ENCODE results near the gene EID1.
"Not testable (repeated sequence)": the region's sequence is repeated elsewhere in the genome, so short reads cannot be mapped to it uniquely, and the experiment has no call there.

The EID1 gene

GRCh38 chr15:48834756-48835155, 43.2 kb upstream of the EID1 start:
- no peak overlapping the region for H3K27ac ChIP-seq
- no peak for DNase-seq
- no peak for TF ChIP-seq CTCF (IDR thresholded peaks at IDR 0.05; ENCODE audit: low read depth, low read length)
- H3K9me3 ChIP-seq (ENCODE audit: severe bottlenecking), result no peaks in the 10 kb centered on the region
- no peak overlapping the region for H3K4me3 ChIP-seq (ENCODE audit: low read depth, low read length)
- no peaks in the 10 kb centered on the region for H3K27me3 ChIP-seq (ENCODE audit: insufficient read depth, low read depth, severe bottlenecking)
- no peaks in the 10 kb centered on the region for H3K36me3 ChIP-seq

- Histone ChIP-seq H3K9me3 (ENCODE audit: severe bottlenecking) (peaks cover 5% of the 10 kb centered on the region), H3K27ac (no peak overlapping the region), H3K36me3 (no peaks in the 10 kb centered on the region), H3K27me3 (ENCODE audit: insufficient read depth, low read depth, severe bottlenecking) (no peaks in the 10 kb centered on the region), H3K4me3 (ENCODE audit: low read depth, low read length) (no peak overlapping the region)
- no peak for DNase-seq
- no peak for TF ChIP-seq CTCF (IDR thresholded peaks at IDR 0.05; ENCODE audit: low read depth, low read length)
These were observed 35.4 kb upstream of the EID1 start for GRCh38 chr15:48842501-48842900.

GRCh38 chr15:48845123-48845522, 32.8 kb upstream of the EID1 start:
- H3K9me3 ChIP-seq (ENCODE audit: severe bottlenecking), result peaks cover 5% of the 10 kb centered on the region
- H3K27me3 ChIP-seq (ENCODE audit: insufficient read depth, low read depth, severe bottlenecking), result no peaks in the 10 kb centered on the region
- H3K36me3 ChIP-seq, result no peaks in the 10 kb centered on the region
- no peak for TF ChIP-seq CTCF (IDR thresholded peaks at IDR 0.05; ENCODE audit: low read depth, low read length)
- DNase-seq, result no peak
- H3K27ac ChIP-seq, result no peak overlapping the region
- H3K4me3 ChIP-seq (ENCODE audit: low read depth, low read length), result no peak overlapping the region

- DNase-seq, result no peak
- Histone ChIP-seq H3K27me3 (ENCODE audit: insufficient read depth, low read depth, severe bottlenecking) (no peaks in the 10 kb centered on the region), H3K27ac (no peak overlapping the region), H3K36me3 (no peaks in the 10 kb centered on the region), H3K9me3 (ENCODE audit: severe bottlenecking) (no peaks in the 10 kb centered on the region), H3K4me3 (ENCODE audit: low read depth, low read length) (no peak overlapping the region)
- no peak for TF ChIP-seq CTCF (IDR thresholded peaks at IDR 0.05; ENCODE audit: low read depth, low read length)
These were observed 27.3 kb upstream of the EID1 start for GRCh38 chr15:48850648-48851047.

- Histone ChIP-seq H3K27ac (no peak overlapping the region), H3K36me3 (no peaks in the 10 kb centered on the region), H3K9me3 (ENCODE audit: severe bottlenecking) (no peaks in the 10 kb centered on the region), H3K4me3 (ENCODE audit: low read depth, low read length) (no peak overlapping the region), H3K27me3 (ENCODE audit: insufficient read depth, low read depth, severe bottlenecking) (no peaks in the 10 kb centered on the region)
- DNase-seq, result no peak
- TF ChIP-seq CTCF (IDR thresholded peaks at IDR 0.05; ENCODE audit: low read depth, low read length), result no peak
These were observed 26.0 kb upstream of the EID1 start for GRCh38 chr15:48851956-48852355.

- not testable (repeated sequence) for H3K27me3 ChIP-seq (ENCODE audit: insufficient read depth, low read depth, severe bottlenecking); DNase-seq; H3K27ac ChIP-seq; H3K36me3 ChIP-seq; H3K4me3 ChIP-seq (ENCODE audit: low read depth, low read length); H3K9me3 ChIP-seq (ENCODE audit: severe bottlenecking)
These were observed 23.5 kb upstream of the EID1 start for GRCh38 chr15:48854434-48854833.
